ENCODE data around the gene GPHN.

- TF ChIP-seq CTCF (IDR thresholded peaks at IDR 0.05 in 2 of 3, conservative IDR thresholded peaks at IDR 0.05 in 1 of 3; ENCODE audit: control insufficient read depth in 2 of 3, extremely low read depth in 1 of 3, insufficient read depth in 1 of 3, low read depth in 3 of 3, low read length in 3 of 3) (no peak), USF2 (IDR thresholded peaks at IDR 0.05; ENCODE audit: borderline replicate concordance, low read depth, low read length) (no peak), EP300 (IDR thresholded peaks at IDR 0.05; ENCODE audit: borderline replicate concordance in 1 of 2, control insufficient read depth in 1 of 2, low read depth in 2 of 2, low read length in 2 of 2) (no peak), POU2F2 (IDR thresholded peaks at IDR 0.05; ENCODE audit: borderline replicate concordance, low read depth, low read length) (no peak)
Measured at GRCh38 chr14:66979101-66979974, 471.4 kb downstream of the GPHN start.
